ENCODE data around the gene GAD2. TPM values are rescaled to one million over a fixed set of nuclear protein-coding genes. Genes with fewer than 3 reads are reported as not detected.

Gene GAD2
- total RNA-seq, 2 donors from 2014 or later, result 0.15 TPM; not detected in 1

DNA sequence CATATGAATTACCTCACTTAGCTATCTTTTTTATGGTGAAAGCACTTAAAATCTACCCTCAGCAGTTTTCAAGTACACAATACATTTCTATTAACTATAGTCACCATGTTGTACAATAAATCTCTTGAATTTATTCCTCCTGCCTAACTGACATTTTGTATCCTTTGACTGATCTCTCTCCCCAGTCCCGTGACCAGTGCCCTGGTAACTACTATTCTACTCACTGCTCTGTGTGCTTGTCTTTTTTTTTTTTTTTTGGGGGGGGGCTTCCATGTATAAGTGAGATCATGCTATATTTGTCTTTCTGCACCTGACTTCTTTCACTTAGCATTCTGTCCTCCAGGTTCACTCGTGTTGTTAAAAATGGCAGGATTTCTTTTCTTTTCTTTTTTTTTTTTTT is 11.4 kb upstream of the GAD2 start:
- Mint-ChIP-seq H3K27ac (no peak overlapping the region), H3K4me3 (no peak overlapping the region), H3K4me1 (no peaks in the 10 kb centered on the region), H3K36me3 (ENCODE audit: low read depth) (peaks cover 14% of the 10 kb centered on the region), H3K9me3 (peaks cover 5% of the 10 kb centered on the region), H3K27me3 (ENCODE audit: insufficient read depth) (no peaks in the 10 kb centered on the region)
- Histone ChIP-seq H3K27ac (ENCODE audit: low read depth, low read length) (no peak overlapping the region), H3K4me1 (ENCODE audit: control insufficient read depth, insufficient read depth, low read length) (no peaks in the 10 kb centered on the region), H3K36me3 (ENCODE audit: control insufficient read depth, insufficient read depth, low read length) (peaks cover 5% of the 10 kb centered on the region), H3K27me3 (ENCODE audit: control insufficient read depth, insufficient read depth, low read length, poor library complexity, severe bottlenecking) (no peaks in the 10 kb centered on the region), H3K9ac (ENCODE audit: extremely low read depth, low read length, poor library complexity, severe bottlenecking) (no peak overlapping the region), H3K9me3 (ENCODE audit: control insufficient read depth, low read length) (peaks cover 11% of the 10 kb centered on the region), H3K4me3 (ENCODE audit: low read length) (no peak overlapping the region)
- no peak for TF ChIP-seq CTCF (conservative IDR thresholded peaks at IDR 0.05)
- 100% methylated on average over 1 of the region's 2 CpGs; no CpG with 5 or more reads in 1 of the 2 experiments for WGBS, 2 experiments (ENCODE audit: insufficient coverage in 1 of 2, insufficient read length in 1 of 2)
- DNase-seq, result no peak

GRCh38 chr10:26211781-26212444 is 4.7 kb upstream of the GAD2 start:
- no peaks in the 10 kb centered on the region for H3K27me3 Mint-ChIP-seq (ENCODE audit: insufficient read depth)
- no peak overlapping the region for H3K9ac ChIP-seq (ENCODE audit: extremely low read depth, low read length, poor library complexity, severe bottlenecking)

DNA sequence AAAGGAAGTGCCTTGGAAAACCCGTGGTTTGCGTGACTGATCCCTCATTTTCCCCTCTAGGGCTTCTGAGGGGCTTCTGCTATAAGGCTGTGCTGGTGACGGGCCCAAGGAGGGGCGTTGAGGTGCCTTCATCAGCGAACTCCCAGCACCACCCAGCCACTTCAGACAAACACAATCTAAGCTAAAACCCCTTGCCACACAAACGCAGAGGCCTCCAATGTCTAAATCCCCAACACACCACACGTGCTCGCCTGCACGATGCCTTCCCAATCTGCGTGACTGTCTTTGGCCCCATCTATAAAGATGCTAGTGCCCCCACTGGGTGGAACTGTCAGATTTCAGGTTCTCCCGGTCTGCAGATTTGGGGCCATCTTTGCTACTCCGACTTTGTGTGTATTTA is 4.1 kb upstream of the GAD2 start:
- Histone ChIP-seq H3K4me3 (ENCODE audit: low read length) (no peak overlapping the region), H3K9ac (ENCODE audit: extremely low read depth, low read length, poor library complexity, severe bottlenecking) (no peak overlapping the region), H3K27ac (ENCODE audit: low read depth, low read length) (no peak overlapping the region), H3K36me3 (ENCODE audit: control insufficient read depth, insufficient read depth, low read length) (no peaks in the 10 kb centered on the region), H3K9me3 (ENCODE audit: control insufficient read depth, low read length) (peaks cover 1% of the 10 kb centered on the region), H3K27me3 (ENCODE audit: control insufficient read depth, insufficient read depth, low read length, poor library complexity, severe bottlenecking) (peaks cover 71% of the 10 kb centered on the region), H3K4me1 (ENCODE audit: control insufficient read depth, insufficient read depth, low read length) (peaks cover 16% of the 10 kb centered on the region)
- H3K27ac Mint-ChIP-seq, result no peak overlapping the region
- H3K9me3 Mint-ChIP-seq, result no peaks in the 10 kb centered on the region
- peaks cover 2% of the 10 kb centered on the region for H3K36me3 Mint-ChIP-seq (ENCODE audit: low read depth)
- no peak overlapping the region for H3K4me3 Mint-ChIP-seq
- no peaks in the 10 kb centered on the region for H3K27me3 Mint-ChIP-seq (ENCODE audit: insufficient read depth)
- 71 to 89% methylated on average over 5 to 12 of the region's 12 CpGs for WGBS, 2 experiments (ENCODE audit: insufficient coverage in 1 of 2, insufficient read length in 1 of 2)
- H3K4me1 Mint-ChIP-seq, result peaks cover 41% of the 10 kb centered on the region
- peak; percentile 44 for DNase-seq
- no peak for TF ChIP-seq CTCF (conservative IDR thresholded peaks at IDR 0.05)

More at GRCh38 chr10:26211781-26212444, 4.7 kb upstream of the GAD2 start:
- H3K36me3 ChIP-seq (ENCODE audit: control insufficient read depth, insufficient read depth, low read length), result no peaks in the 10 kb centered on the region
- peaks cover 6% of the 10 kb centered on the region for H3K36me3 Mint-ChIP-seq (ENCODE audit: low read depth)
- peaks cover 36% of the 10 kb centered on the region for H3K4me1 Mint-ChIP-seq
- no peak overlapping the region for H3K4me3 Mint-ChIP-seq
- peaks cover 7% of the 10 kb centered on the region for H3K9me3 ChIP-seq (ENCODE audit: control insufficient read depth, low read length)
- peaks cover 3% of the 10 kb centered on the region for H3K9me3 Mint-ChIP-seq
- peak; percentile 80 for DNase-seq
- peaks cover 13% of the 10 kb centered on the region for H3K4me1 ChIP-seq (ENCODE audit: control insufficient read depth, insufficient read depth, low read length)
- 72 to 76% methylated on average over 16 to 37 of the region's 37 CpGs for WGBS, 2 experiments (ENCODE audit: insufficient coverage in 1 of 2, insufficient read length in 1 of 2)
- H3K27ac ChIP-seq (ENCODE audit: low read depth, low read length), result no peak overlapping the region
- peaks cover 65% of the 10 kb centered on the region for H3K27me3 ChIP-seq (ENCODE audit: control insufficient read depth, insufficient read depth, low read length, poor library complexity, severe bottlenecking)
- no peak overlapping the region for H3K4me3 ChIP-seq (ENCODE audit: low read length)
- no peak overlapping the region for H3K27ac Mint-ChIP-seq
- no peak for TF ChIP-seq CTCF (conservative IDR thresholded peaks at IDR 0.05)

All from endodermal cell (in vitro differentiated cells).